HEK293 (cell line): ENCODE results near the gene FADS2.

ENCODE experiments used
- CTCF ChIA-PET: fragments of 350-600 bp; formaldehyde crosslinking; extraction: SDS; loops from one replicate; lab custom pipeline; 2021; ENCODE audit warnings: antibody characterized with exemption; lab: Yijun Ruan, JAX
- POLR2A ChIA-PET: fragments of 300-600 bp; formaldehyde crosslinking; extraction: SDS; loops from one replicate; lab custom pipeline; 2020; ENCODE audit warnings: antibody characterized with exemption, inconsistent platforms; lab: Yijun Ruan, JAX
- H3K27ac ChIP-seq: fragments of 200-500 bp; sonication (Bioruptor generic); 2 replicates; pipeline ENCODE4 v1.5.1; 2014; ENCODE audit warnings: low read depth, low read length, control low read depth, inconsistent platforms; ENCODE audit errors: extremely low read depth
- H3K36me3 ChIP-seq, 2 experiments: fragments of 200-500 bp in 1 of 2; sonication (Bioruptor generic) in 1 of 2; 1 replicate in 1 of 2; 2 replicates in 1 of 2; pipeline ENCODE4 v1.5.1; 2014 to 2017; ENCODE audit warnings: inconsistent platforms in 2 of 2, low read length in 2 of 2; ENCODE audit not compliant: control insufficient read depth in 2 of 2, insufficient read depth in 1 of 2
- H3K4me1 ChIP-seq: fragments of 200-500 bp; sonication (Bioruptor generic); 2 replicates; pipeline ENCODE4 v1.5.1; 2014; ENCODE audit warnings: mild to moderate bottlenecking, low read length, inconsistent platforms; ENCODE audit not compliant: control insufficient read depth, insufficient read depth
- H3K4me3 ChIP-seq: 2 replicates; pipeline ENCODE4 v1.5.1; 2011; ENCODE audit warnings: low read depth, mild to moderate bottlenecking, control low read depth, low read length, moderate library complexity
- H3K9me3 ChIP-seq: fragments of 200-500 bp; sonication (Bioruptor generic); 2 replicates; pipeline ENCODE4 v1.5.1; 2014; ENCODE audit warnings: low read depth, low read length, inconsistent platforms; ENCODE audit not compliant: control insufficient read depth, insufficient read depth
- GLIS1 ChIP-seq: fragments of 450-650 bp; formaldehyde crosslinking; IDR thresholded peaks from 2 replicates; pipeline ENCODE4 v1.5.1; 2016; ENCODE audit warnings: missing biosample characterization, missing genetic modification characterization
- KLF1 ChIP-seq: fragments of 450-650 bp; formaldehyde crosslinking; IDR thresholded peaks from 2 replicates; pipeline ENCODE4 v1.5.1; 2016; ENCODE audit warnings: missing biosample characterization, missing genetic modification characterization
- ZBTB21 ChIP-seq: fragments of 450-650 bp; formaldehyde crosslinking; IDR thresholded peaks from 2 replicates; pipeline ENCODE4 v1.5.1; 2017; ENCODE audit warnings: missing biosample characterization, missing genetic modification characterization
- ZBTB48 ChIP-seq: fragments of 450-650 bp; formaldehyde crosslinking; IDR thresholded peaks from 2 replicates; pipeline ENCODE4 v1.5.1; 2016; ENCODE audit warnings: missing biosample characterization, missing genetic modification characterization
- ZNF121 ChIP-seq: fragments of 450-650 bp; formaldehyde crosslinking; IDR thresholded peaks from 2 replicates; pipeline ENCODE4 v1.5.1; 2016; ENCODE audit warnings: missing biosample characterization, missing genetic modification characterization
- ZNF174 ChIP-seq: fragments of 450-650 bp; formaldehyde crosslinking; IDR thresholded peaks from 2 replicates; pipeline ENCODE4 v1.5.0; 2017; ENCODE audit warnings: missing biosample characterization, mild to moderate bottlenecking, missing genetic modification characterization
- ZNF211 ChIP-seq: fragments of 450-650 bp; formaldehyde crosslinking; IDR thresholded peaks from 2 replicates; pipeline ENCODE4 v1.5.1; 2016; ENCODE audit warnings: low read depth, missing biosample characterization, missing genetic modification characterization
- ZNF549 ChIP-seq: fragments of 450-650 bp; IDR thresholded peaks from 2 replicates; pipeline ENCODE4 v1.5.1; 2018; ENCODE audit warnings: missing biosample characterization, missing genetic modification characterization, mild to moderate bottlenecking, inconsistent platforms, moderate library complexity
- ZNF580 ChIP-seq: fragments of 450-650 bp; formaldehyde crosslinking; IDR thresholded peaks from 2 replicates; pipeline ENCODE4 v1.5.1; 2016; ENCODE audit warnings: missing biosample characterization, missing genetic modification characterization
- TF ChIP-seq, protein P1 (sequence below): fragments of 450-650 bp; formaldehyde crosslinking; IDR thresholded peaks from 2 replicates; pipeline ENCODE4 v1.5.1; 2016; ENCODE audit warnings: missing biosample characterization, missing genetic modification characterization
- TF ChIP-seq, protein P2 (sequence below): fragments of 450-650 bp; formaldehyde crosslinking; IDR thresholded peaks from 2 replicates; pipeline ENCODE4 v1.5.1; 2016; ENCODE audit warnings: missing biosample characterization, missing genetic modification characterization, borderline replicate concordance
- TF ChIP-seq, protein P3 (sequence below): fragments of 450-650 bp; formaldehyde crosslinking; IDR thresholded peaks from 2 replicates; pipeline ENCODE4 v1.5.1; 2017; ENCODE audit warnings: missing biosample characterization, missing genetic modification characterization

The FADS2 gene

DNA sequence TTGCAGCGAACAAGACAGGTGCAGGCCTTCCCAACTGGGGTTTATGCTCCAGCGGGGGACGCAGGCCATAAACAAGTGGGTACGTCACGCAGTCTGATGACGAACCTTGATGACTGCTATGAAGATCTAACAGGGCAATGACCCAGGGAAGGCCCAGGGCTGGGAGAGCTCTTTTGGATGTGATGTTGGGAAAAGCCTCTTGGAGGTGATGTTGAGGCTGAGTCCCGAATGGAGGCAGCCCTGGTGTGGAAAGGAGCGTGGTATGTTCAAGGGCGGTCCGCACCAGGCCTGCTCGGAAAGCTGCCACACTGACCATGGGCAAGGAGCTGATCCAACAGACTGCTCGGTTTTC, 5.8 kb downstream of the FADS2 start:
- peak overlapping the region; percentile 11; the same call in 1 of the 2 replicates for H3K27ac ChIP-seq
- H3K4me3 ChIP-seq, result no peak overlapping the region
- ChIA-PET CTCF (interaction anchor here (0.6 to 1.3 kb wide), 3 partner anchors 19 to 314 kb away, joined by 3 read pairs; no protein-coding TSS in a partner anchor), POLR2A (interaction anchor here (0.6 kb wide), 1 partner anchor 258 kb away, joined by 3 read pairs; no protein-coding TSS in a partner anchor)
- TF ChIP-seq, protein P1, sequence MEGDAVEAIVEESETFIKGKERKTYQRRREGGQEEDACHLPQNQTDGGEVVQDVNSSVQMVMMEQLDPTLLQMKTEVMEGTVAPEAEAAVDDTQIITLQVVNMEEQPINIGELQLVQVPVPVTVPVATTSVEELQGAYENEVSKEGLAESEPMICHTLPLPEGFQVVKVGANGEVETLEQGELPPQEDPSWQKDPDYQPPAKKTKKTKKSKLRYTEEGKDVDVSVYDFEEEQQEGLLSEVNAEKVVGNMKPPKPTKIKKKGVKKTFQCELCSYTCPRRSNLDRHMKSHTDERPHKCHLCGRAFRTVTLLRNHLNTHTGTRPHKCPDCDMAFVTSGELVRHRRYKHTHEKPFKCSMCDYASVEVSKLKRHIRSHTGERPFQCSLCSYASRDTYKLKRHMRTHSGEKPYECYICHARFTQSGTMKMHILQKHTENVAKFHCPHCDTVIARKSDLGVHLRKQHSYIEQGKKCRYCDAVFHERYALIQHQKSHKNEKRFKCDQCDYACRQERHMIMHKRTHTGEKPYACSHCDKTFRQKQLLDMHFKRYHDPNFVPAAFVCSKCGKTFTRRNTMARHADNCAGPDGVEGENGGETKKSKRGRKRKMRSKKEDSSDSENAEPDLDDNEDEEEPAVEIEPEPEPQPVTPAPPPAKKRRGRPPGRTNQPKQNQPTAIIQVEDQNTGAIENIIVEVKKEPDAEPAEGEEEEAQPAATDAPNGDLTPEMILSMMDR (tag by site-specific recombination), result no peak
- TF ChIP-seq ZNF549 (no peak), ZNF211 (tag by site-specific recombination) (no peak), ZNF580 (tag by site-specific recombination) (no peak)
- peaks cover 10% of the 10 kb centered on the region; the same call in 1 of the 2 replicates for H3K4me1 ChIP-seq
- H3K36me3 ChIP-seq, result no peaks in the 10 kb centered on the region; a peak in 1 of 3 replicates
- no peaks in the 10 kb centered on the region for H3K9me3 ChIP-seq

- no peaks in the 10 kb centered on the region; a peak in 1 of 3 replicates for H3K36me3 ChIP-seq
- POLR2A ChIA-PET, result interaction anchor here (0.6 kb wide), 1 partner anchor 258 kb away, joined by 3 read pairs; no protein-coding TSS in a partner anchor
- H3K4me3 ChIP-seq, result no peak overlapping the region
- H3K4me1 ChIP-seq, result peaks cover 8% of the 10 kb centered on the region; the same call in 1 of the 2 replicates
- peak overlapping the region; percentile 11 for H3K27ac ChIP-seq
- no peak for TF ChIP-seq ZNF174
- 0 out of 2 replicates have a peak, but pooled peaks have one; percentile 8 for TF ChIP-seq KLF1 (tag by site-specific recombination)
- peak; percentile 30; the same call in 1 of the 2 replicates for TF ChIP-seq GLIS1 (tag by site-specific recombination)
- TF ChIP-seq, protein P2, sequence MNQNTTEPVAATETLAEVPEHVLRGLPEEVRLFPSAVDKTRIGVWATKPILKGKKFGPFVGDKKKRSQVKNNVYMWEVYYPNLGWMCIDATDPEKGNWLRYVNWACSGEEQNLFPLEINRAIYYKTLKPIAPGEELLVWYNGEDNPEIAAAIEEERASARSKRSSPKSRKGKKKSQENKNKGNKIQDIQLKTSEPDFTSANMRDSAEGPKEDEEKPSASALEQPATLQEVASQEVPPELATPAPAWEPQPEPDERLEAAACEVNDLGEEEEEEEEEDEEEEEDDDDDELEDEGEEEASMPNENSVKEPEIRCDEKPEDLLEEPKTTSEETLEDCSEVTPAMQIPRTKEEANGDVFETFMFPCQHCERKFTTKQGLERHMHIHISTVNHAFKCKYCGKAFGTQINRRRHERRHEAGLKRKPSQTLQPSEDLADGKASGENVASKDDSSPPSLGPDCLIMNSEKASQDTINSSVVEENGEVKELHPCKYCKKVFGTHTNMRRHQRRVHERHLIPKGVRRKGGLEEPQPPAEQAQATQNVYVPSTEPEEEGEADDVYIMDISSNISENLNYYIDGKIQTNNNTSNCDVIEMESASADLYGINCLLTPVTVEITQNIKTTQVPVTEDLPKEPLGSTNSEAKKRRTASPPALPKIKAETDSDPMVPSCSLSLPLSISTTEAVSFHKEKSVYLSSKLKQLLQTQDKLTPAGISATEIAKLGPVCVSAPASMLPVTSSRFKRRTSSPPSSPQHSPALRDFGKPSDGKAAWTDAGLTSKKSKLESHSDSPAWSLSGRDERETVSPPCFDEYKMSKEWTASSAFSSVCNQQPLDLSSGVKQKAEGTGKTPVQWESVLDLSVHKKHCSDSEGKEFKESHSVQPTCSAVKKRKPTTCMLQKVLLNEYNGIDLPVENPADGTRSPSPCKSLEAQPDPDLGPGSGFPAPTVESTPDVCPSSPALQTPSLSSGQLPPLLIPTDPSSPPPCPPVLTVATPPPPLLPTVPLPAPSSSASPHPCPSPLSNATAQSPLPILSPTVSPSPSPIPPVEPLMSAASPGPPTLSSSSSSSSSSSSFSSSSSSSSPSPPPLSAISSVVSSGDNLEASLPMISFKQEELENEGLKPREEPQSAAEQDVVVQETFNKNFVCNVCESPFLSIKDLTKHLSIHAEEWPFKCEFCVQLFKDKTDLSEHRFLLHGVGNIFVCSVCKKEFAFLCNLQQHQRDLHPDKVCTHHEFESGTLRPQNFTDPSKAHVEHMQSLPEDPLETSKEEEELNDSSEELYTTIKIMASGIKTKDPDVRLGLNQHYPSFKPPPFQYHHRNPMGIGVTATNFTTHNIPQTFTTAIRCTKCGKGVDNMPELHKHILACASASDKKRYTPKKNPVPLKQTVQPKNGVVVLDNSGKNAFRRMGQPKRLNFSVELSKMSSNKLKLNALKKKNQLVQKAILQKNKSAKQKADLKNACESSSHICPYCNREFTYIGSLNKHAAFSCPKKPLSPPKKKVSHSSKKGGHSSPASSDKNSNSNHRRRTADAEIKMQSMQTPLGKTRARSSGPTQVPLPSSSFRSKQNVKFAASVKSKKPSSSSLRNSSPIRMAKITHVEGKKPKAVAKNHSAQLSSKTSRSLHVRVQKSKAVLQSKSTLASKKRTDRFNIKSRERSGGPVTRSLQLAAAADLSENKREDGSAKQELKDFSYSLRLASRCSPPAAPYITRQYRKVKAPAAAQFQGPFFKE, result no peak
- no peak for TF ChIP-seq ZBTB21 (tag by site-specific recombination)
- peak; percentile 63; the same call in 1 of the 2 replicates for TF ChIP-seq ZBTB48 (tag by site-specific recombination)
- TF ChIP-seq, all 188 proteins: peak for 3
- no peaks in the 10 kb centered on the region for H3K9me3 ChIP-seq
- CTCF ChIA-PET, result interaction anchor here (0.6 to 1.3 kb wide), 2 partner anchors 37 to 313 kb away, joined by 3 read pairs; no protein-coding TSS in a partner anchor
Measured at GRCh38 chr11:61834278-61835048, 6.4 kb downstream of the FADS2 start.

- POLR2A ChIA-PET, result no interaction called here
Measured at GRCh38 chr11:61836193-61836592, 8.1 kb downstream of the FADS2 start.

More at GRCh38 chr11:61836193-61836592, 8.1 kb downstream of the FADS2 start:
- TF ChIP-seq ZNF121 (tag by site-specific recombination), result 0 out of 2 replicates have a peak, but pooled peaks have one; percentile 50
- TF ChIP-seq, protein P3, sequence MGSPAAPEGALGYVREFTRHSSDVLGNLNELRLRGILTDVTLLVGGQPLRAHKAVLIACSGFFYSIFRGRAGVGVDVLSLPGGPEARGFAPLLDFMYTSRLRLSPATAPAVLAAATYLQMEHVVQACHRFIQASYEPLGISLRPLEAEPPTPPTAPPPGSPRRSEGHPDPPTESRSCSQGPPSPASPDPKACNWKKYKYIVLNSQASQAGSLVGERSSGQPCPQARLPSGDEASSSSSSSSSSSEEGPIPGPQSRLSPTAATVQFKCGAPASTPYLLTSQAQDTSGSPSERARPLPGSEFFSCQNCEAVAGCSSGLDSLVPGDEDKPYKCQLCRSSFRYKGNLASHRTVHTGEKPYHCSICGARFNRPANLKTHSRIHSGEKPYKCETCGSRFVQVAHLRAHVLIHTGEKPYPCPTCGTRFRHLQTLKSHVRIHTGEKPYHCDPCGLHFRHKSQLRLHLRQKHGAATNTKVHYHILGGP (tag by site-specific recombination), result no peak
- Histone ChIP-seq H3K4me1 (no peaks in the 10 kb centered on the region), H3K36me3 (peaks cover 3 to 13% of the 10 kb centered on the region in 2 experiments; a peak in 2 of 3 replicates), H3K9me3 (no peaks in the 10 kb centered on the region), H3K4me3 (no peak overlapping the region), H3K27ac (no peak overlapping the region)
- CTCF ChIA-PET, result interaction anchor here (0.7 to 1.0 kb wide), 2 partner anchors 18 to 35 kb away, joined by 3 to 5 read pairs; no protein-coding TSS in a partner anchor
